AML-193 (cell line): ENCODE data around the gene SYMPK.

Experiments used
- DNase-seq, 2 experiments: peaks; one replicate each; lab custom pipeline; 2025; lab: John Stamatoyannopoulos, UW

Gene SYMPK

DNA sequence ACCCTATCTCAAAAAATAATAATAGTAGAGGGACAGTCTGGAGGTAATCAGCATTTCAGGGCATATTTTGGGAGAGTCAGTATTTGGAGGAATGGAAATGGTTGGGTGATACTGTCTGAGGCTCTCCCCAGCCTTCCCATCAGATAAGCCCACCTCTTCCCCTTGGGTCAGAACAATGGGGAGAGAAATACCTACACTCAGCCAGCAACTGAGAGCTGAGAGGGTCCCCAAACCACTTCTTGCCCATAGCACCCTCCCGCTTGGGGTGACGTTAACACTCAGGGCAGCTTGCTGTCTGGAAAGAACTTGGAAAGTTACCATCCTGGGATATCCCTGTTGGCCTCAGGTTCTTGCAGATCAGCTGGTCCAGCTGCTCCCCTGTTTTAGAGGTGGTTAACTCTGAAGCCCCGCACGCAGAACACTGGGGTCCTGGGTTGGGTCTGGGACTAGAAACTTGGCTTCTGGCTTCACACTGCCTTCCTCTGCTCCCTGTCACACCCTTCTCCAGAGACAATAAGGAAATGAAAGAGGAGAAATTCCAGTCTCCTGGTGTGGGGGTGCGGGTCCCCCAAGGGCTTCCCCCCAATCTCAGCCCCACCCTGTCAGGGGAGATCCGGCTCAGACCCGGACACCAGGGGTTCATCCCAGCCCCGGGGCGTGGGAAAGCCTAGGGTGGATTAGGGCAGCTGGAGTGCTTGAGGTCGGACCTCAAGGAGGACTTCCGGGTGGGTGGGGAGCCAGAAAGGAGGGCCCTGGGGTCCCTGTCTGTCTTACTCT lies 3.6 kb upstream of the SYMPK start:
- no peak for DNase-seq

DNA sequence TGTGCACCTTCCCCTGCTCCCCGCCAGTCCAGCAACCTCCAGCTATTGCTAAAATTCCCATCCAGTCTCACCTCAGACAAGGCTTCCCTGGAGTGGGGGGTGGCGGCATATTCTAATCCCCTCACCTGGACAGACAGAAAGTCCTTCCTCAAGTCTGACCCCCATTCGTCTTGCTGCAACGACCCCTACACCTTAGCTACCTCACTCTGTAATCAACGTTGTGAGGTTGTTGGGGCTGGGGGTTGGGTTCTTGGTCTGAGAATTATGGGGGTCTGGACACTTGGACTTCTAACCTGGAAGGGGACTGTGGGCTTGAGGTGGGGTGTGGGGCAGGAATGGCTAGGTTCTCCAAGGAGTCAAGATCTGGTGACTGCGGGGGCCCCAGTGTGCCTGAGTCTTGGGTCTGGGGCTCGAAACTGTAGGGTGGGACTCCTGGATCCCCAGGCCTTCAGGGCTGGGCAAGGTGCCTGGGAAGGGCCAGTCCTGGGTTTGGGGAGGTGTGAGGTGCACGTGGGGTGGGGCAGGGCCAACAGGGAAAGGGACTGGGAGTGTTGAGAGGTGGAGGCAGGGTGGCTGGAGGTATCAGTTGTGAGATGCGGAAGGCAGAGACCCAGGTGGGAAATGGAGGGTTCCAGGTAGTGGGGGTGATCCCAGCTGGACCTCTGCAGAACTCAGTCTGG lies 2.5 kb upstream of the SYMPK start:
- DNase-seq, result no peak

DNA sequence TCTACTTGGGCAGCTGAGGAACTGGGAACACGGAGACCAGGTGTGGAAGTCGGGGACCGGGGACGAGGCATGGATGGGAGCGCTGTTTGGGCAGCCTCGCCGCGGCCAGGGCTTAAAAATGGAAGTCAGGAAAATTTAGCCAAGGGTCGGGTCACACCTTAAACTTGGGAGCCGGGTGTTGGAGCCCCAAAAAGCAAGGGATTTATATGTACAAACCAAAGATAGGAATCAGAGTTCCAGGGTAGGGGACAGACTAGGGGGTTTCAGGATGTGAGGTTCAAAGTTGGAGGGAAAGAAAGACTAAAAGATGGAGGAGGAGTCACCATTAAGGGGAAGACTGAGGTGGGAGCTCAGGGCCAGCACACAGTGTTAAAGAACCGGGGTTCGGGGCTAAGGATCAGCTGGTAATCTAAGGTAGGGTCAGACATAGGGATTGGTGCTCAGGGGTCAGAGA lies 1.7 kb upstream of the SYMPK start:
- DNase-seq, result no peak

DNA sequence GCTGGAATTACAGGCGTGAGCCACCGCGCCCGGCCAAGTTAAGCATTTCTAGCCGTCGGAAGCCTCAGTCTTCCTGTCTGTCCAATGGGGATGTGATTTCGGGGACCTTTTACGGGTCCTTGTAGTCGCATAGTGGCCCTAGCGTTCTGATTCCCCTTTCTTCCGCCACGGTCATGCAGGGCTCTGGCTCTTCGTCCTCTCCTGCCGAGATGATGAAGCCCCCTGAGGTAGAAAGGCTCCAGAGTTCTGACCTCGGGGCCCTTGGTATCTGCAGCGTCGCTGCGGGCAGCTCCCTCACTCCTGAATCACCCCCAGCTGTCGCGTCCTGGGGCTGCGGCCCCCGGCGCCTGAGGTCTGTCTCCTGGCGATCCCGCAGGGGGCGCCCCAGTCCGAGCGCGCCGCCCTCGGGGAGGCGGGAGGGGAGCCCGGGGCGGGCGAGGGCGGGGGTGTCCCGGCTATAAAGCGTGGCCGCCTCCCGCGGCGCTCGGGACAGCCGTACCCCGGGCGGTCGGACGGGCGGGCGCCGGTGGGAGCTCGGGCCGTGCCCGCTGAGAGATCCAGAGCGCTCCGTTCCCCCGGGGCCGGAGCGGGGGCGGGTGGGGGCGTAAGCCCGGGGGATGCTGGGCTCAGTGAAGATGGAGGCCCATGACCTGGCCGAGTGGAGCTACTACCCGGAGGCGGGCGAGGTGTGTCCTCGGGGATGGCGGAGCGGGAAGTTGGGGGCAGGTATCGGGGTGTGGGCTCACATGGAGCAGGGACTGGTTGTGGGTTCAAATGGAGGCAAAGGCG lies 1.1 kb upstream of the SYMPK start, which contains the start of gene FOXA3:
FOXA3 (plus strand) TSS at position 487 of the 789 bp plus-strand sequence; CDS start at position 618, 131 bp downstream.
- DNase-seq, result no peak

DNA sequence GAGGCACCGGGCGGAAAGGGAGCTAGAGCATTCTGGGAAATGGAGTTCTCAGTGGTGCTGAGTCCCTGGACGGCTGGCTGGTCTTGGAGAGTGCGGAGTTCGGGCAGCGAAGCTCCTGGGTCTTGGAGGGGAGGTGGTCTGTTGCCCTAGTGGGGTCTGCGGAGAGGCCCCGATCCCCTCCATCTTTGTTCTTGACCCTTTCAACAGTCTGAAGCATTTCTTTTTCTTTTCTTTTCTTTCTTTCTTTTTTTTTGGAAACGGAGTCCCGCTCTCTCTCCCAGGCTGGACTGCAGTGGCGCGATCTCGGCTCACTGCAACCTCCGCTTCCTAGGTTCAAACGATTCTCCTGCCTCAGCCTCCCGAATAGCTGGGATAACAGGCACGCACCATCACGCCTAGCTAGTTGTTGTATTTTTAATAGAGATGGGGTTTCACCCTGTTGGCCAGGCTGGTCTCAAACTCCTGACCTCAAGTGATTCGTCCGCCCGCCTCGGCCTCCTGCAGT lies 440 bp upstream of the SYMPK start:
- DNase-seq, result no peak

DNA sequence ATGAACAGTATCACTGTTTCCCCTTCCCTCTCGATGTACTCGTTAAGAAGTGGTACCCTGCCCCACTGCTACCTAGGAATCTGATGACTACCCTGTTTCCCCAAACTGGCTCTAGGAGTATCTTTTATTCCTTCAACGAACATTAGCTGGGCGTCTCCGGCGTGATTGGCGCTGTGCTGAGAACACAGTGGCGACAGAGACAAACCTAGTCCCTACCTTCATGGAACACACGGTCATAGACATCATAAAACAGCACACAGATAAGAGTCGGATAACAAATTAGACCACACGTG lies 730 bp downstream of the SYMPK start:
- DNase-seq, result no peak

DNA sequence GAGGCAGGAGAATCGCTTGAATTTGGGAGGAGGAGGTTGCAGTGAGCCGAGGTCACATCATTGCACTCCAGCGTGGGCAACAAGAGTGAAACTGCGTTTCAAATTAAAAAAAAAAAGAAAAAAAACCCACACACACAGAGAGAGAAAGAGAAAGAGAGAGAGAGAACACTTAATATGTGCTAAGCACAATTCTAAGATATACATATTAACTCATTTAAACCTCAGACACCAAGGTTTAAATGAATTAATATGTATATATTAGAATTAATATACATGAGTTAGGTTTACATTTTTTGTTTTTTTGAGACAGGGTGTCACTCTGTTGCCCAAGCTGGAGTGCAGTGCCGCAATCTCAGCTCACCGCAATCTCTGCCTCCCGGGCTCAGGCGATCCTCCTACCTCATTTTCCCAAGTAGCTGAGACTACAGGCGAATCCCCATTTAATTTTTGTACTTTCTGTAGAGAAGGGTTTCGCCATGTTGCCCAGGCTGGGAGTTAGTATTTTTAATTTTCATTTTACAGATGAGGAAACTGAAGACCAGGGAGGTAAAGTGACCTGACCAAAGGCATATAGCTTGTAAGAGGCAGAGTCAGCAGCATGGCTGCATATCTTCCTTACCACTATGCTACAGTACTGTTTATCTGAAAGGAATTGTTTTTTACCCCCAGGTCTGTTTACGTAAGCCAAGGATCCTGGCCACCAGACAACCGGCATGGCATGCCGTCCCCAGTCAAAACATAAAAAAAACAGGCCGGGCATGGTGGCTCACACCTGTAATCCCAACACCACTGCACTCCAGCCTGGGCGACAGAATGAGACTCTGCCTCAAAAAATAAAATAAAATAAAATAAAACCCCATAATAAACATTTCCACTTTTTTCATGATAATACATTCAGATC lies 2.3 kb downstream of the SYMPK start:
- no peak for DNase-seq

DNA sequence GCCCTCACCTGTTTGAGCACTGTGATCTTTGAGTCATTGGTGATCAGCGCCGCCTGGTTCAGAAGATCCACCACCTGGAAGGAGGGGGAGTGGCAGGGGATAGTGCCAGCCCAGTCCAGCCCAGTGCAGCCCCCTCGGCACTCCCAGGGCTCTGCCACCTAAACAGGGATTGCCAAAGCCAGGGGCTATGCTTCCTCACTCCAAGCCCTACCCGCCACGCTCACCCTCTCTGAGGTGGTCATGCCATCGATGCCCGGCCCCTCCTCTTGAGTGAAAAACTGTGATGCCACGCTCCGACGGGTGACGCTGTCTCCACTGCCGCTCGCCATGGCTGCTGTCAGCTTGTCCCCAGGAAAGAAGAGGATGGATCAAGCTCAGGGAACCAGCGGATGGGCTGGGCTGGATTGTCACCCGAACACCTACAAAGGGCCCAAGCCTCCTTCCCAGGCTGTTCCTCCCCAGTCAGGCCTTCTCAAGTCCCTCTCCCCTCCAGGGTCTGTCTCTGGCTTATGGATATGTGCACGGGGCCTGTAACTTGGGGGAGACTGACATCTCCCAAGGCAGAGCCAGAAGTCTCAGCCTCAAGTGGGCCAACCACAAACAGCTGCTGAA lies 8.7 kb downstream of the SYMPK start:
- no peak for DNase-seq

DNA sequence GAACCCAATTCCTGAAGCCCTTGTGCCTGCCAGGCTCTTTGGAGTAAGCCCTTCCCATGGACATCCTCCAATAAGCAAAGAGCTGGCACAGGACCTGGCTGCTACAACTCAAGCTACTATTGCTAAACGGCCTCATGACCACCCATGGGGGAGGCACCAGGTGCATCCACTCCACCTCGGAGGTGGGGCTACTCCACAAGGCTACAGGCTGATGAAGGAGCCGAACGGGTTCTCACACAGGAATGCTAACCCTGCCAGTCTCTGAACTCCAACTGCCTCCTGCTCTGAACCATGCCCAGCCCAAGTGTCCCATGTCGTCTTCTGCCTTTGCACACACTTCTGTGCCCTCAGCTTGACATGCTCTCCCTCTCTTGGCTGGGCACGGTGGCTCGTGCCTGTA lies 10.0 kb downstream of the SYMPK start:
- DNase-seq, result no peak

DNA sequence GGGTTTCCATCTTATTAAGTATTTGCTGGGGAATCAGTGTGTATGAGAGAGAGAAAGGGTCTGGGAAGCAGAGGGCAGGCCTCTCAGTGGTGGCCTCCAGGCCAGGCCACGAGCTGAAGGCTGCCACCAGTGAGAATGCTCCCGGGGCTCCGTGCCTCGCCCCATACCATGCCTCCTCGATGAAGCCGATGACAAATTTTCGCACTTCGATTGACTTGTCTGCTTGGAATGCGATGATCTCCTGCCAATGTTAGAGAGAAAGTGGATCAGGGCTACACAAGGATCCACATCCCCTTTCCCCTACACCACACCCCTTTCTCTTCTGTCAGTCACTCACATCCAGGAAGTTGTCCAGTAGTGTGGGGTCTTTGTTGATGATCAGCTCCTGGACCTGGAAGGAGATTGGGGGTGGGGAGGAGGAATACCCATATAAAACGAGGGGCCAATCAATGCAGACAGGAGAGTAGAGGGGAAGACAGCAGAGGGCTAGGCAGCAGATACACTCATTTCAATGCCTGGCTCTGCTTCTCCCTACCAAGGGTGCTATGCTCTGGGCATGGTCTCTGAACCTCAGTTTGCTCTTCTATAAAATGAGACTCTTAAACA lies 10.7 kb downstream of the SYMPK start:
- DNase-seq, result no peak

DNA sequence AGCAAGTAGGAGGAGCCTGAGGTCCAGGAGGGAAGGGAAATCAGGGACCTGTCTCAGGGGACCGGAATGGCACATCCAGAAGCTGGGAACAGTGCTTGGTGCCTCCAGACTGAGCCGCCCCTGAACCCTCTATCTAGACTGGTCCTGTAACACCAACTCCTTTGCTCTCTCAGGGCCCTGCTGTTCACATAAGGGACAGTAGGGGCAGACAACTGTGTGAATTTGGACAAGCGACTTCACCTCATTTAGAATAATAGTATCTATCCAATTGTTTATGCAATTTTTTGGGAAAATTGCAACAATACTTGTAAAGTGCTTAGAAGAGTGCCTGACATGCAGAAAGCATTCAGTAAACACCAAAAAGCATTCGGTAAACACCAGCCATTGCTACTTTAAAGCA lies 14.0 kb downstream of the SYMPK start:
- DNase-seq, result peak in 1 of 2 experiments; percentile 0

DNA sequence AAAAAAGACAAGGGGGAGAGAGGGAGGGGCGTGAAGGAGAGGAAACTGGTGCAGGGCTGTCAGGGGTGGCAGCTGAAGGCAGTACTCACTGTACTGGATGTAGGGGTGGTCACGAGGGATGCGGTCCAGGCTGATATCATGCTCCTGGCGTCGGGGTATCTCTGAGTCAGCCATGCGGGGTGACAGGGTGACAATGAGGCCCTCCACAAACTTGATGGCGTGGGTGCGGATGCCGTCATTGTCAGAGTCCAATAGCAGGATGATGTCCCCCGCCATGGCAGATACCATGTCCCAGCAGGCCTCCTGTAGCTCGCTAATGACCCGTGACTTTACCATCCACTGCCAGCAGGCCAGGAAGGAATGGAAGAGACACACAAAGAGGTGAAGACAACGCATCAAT lies 15.3 kb downstream of the SYMPK start:
- no peak for DNase-seq

DNA sequence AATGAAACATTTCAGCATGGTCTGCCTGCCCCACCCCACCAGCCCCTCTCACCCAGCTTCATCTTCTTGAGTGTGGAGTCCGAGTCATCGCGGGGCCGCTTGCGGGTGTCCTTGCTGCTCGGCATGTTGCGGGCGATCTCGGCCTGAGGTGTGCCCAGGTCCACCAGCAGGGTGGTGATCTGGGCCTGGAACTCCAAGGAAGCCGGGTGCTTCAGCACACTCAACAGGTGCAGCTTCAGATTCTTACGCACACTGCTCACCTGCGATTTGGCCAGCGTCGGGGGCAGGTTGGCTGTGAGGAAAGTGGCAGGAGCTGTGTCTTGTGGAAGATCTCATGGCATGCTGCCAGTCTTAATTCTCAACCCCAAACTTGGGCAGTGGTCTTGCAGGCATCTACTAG lies 20.7 kb downstream of the SYMPK start:
- DNase-seq, result no peak

DNA sequence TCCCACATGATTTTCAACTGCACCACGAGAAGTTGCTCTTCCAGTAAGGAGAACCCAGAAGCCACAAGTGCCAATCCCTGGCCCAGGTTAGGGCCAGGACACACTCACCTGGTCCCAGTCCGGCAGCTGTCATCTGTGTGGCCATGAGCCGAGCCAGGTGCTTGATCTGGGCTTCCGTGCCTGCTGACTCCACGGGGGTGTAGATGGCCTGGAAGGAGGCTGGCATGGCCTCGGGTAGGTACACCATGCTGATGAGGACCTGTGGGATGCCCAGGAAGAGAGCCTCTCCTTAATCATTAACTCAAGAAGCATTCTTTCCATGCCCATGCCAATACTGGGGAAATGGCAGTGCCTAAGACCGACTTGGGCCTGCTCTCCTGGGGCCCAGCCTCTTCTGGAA lies 28.0 kb downstream of the SYMPK start:
- no peak for DNase-seq

DNA sequence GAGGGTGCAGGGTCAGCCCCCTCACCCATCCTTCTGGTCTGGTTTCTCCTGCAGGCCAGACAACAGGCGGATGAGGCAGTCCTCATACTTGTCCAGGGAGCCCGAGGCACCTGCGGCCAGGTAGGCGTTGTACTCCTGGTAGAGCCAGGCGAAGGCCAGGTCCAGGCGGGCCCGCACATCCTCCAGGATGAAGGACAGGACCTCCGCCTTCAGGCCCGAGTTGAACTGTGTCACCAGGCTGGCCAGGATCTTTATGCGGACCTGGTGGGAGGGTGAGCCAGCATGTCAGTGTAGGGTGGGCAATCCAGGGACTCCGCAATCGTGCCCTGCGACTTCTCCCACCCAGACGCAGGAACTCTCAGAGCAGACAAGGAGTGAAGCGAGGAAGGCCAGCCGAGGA lies 34.0 kb downstream of the SYMPK start:
- no peak for DNase-seq

DNA sequence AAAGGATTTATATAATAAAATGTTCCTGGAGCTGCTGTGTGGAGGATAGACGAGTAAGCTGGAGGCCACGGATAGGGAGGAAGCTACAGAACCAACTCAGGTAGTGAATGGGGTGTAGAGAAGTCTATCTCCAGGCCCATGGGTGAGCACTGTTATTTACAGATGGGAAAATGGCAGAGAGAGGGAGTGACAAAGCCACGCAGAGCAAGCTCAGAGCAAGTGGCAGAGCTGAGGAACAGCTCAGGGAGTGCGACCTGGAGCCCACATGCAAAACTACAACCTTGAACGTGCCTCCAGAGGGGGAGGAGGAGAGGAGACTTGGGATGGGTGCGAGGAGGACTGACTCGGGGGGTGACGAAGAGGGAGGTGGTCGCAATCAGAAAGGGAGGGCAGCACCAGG lies 34.4 kb downstream of the SYMPK start:
- DNase-seq, result no peak

DNA sequence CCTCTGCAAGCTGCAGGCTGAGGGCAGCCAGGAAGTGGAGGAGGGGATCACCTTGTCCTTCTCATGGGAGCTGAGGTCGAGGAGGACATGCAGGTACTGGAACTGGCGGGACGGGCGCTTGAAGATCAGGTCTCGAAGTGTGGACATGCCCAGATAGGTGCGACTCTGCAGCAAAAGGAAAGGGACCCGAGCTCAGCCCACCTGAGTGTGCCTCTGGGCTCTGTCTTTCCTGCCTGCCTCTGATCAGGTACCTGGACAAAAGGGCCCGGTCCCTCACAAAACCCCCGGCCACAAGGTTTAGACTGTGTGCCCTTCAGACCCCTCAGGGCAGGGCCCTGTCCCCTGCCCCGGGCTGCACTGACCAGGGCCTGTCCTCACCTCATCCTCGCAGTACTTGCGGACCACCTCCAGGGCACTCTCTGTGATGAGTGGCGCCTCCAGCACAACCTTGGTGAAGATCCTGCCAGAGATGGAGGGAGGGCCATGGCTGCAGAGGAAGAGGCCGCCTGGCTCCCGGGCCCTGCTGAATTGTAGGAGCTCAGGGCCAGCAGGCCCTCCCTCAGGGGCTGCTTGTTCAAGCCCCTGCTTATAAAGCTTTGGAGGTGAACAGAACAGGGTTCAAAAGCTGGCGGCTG lies 35.4 kb downstream of the SYMPK start:
- no peak for DNase-seq

DNA sequence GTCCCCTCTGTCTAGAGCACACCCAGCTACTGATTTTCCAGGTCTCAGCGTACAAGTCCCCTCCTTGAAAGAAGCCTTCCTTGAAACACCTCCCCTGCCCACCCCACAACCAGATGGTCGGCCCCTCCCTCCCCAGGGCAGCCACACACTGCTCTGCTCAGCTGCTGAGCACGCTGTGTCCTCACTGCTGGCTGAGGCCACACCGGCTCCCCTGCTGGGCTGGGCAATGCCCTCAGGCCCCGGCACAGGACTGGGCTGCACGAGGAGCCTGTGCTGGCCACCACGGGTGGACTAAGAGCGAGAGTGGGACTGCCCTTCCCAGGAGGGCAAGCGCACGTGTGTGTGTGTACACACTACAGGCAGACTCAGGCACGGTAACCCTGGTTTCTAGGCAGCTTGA lies 36.0 kb downstream of the SYMPK start:
- DNase-seq, result no peak

DNA sequence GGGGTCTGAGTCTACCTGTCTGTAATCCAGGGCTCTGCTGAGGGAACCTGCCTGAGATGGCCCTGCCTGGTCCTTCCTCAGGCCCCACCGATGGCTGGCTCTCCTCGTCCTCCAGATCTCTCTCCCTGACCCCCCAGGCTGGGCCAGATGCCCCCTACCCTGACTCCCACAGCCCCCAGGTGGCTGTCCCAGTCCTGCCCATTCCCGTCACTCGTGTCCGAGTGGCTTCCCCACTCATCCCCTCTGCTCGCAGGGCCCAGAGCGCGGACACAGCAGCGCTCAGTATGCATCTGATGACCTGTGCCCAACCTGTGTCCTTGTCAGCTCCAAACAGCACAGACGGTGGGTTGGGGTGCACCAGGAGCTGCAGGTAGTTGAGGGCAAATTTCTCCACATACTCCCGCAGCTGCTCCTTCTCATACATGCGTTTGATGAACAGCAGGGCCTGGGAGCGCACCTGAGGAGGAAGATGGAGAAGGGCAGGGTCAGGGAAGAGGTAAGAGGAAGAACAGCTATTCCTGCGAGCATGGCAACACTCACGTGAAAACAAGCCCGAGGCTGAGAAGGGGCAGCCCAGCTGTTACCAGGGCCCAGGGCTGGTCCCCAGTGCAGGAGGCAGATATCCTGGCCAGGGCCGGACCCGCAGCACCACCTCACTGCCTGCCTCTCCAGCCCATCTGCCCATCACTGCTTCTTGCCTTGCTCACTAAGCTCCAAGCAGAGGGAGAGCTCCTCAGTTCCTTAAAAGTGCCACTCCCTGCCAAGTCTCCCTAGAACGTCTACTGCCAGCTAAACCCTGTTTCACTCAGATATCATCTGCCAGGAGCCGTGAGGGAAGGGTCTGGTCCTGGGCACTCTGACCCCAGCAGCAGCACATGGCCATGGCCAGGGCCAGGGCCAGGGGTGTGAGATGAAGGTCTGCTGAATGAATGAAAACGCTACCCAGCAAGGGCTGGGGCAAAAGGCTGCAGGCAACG lies 36.7 kb downstream of the SYMPK start:
- no peak for DNase-seq
